Hematopoietic multipotent progenitor cell treated with erythropoietin and hydrocortisone succinate and interleukin-3 and kit ligand, for 6 days (in vitro differentiated cells): ENCODE data around the gene FAU.

Experiments used
- DNase-seq: peaks from one replicate; pipeline ENCODE4 v3.0.0-alpha.2; 2015

Gene FAU

DNA sequence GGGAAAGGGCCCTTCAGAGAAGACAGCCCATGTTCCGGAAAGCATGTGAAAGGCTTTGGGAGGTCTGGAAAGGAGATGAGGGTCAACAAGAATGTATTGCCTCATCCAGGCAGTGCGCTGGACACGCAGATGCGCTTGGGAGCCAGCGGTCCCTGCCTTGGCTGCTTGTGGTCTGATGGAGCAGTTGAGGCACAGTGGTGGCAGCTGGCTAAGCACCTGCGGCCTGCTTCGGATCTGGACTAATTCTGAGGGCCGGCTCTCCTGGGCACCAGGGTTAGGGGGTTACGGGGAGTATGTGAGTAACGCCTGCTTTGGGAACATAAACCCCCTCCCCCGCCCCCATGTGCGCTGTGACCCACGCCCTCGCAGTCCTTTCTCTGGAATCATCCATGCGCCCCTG is 14.9 kb downstream of the FAU start:
- no peak for DNase-seq

DNA sequence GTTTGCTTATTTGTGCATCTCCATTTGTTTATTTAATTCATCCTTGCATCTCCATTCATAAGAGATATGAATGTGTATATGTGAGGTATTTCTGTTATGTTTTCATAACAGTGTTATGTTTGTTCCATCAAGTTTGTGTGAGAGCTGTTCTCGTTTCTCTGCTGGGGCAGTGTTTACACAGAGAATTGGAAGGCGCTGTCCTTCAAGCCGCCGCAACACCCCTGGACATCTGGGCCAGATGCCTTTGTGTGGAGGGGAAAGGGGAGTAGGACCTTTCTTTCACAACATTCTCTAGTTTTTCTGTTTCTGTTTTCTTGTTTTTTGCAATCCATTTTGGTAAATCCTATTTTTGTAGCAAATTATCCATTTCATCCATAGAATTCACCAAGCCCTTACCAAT is 17.3 kb downstream of the FAU start:
- DNase-seq = no peak

DNA sequence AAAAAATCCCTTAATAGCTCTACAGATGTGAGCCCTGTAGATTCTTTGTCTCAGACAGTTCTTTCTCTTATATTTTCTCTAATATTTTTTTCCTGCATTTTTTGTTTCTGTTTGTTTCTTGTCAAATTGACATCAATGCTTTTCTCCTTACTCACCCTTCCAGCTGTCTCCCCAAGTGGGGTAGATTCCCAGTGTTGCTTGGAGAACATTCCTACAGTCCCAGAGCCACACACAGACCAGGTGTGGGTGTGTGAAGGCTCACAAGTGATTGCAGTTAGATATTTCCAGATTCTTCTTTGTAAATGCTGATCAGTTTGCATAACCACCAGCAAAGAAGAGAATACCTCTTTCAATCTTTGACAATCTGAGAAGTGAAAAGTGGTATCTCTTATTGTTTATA is 18.5 kb downstream of the FAU start:
- DNase-seq = no peak

DNA sequence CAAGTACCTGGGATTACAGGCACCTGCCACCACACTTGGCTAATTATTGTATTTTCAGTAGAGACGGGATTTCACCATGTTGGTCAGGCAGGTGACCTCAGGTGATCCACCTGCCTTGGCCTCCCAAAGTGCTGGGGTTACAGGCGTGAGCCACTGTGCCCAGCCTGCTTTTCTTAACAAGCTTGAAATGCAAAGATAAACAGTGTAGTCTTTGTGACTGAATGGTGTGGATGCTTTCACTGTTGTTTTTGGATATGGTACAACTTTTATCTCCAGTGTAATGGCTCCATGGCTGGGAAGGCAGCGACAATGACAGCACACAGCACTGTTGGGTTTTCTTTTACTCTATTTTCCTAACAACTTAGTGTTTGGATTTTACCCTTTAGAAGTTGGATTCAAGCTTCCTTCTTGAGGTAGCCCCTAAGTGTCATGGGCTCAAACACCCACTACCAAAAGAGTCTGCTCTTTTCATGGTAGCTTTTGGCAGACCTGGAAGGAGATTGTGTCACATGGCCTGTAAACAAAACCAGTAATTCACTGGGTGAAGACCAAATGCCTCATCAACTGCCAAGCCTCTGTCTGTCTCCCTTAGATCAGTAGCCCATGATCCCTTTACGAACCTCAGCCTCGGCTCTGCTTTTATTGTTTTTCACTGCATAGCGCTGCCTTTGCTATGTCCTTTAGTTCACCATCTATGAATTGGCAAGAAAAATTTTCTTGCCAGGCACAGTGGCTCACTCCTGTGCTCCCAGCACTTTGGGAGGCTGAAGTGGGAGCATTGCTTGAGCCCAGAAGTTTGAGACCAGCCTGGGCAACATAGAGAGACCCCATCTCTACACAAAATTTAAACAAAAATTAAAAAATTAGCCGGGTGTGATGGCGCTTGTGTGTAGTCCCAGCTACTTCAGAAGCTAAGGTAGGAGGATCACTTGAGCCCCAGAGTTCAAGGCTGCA is 19.5 kb downstream of the FAU start:
- DNase-seq = no peak

DNA sequence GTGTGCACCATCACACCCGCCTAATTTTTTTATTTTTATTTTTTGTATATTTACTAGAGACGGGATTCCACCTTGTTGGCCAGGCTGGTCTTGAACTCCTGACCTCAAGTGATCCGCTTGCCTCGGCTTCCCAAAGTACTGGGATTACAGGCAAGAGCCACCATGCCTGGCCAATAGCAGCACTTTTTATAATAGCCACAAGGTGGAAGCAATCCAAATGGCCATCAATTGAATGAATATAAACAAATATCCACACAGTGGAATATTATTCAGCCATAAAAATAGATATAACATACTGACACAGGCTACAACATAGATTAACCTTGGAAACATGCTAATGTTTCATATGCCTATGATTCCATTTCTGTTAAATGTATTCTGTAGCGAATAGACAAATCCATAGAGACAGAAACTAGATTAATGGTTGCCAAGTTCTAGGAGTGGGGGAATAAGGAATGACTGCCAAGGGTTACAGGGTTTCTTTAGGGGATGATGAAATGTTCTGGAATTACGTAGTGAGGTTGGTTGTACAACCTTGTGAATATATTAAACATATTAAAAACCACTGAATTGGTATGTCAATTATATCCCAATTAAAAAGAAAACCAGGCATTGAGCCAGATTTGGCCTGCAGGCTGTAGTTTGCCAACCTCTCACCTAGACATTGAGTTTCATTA is 21.1 kb downstream of the FAU start:
- DNase-seq = peak; percentile 20

DNA sequence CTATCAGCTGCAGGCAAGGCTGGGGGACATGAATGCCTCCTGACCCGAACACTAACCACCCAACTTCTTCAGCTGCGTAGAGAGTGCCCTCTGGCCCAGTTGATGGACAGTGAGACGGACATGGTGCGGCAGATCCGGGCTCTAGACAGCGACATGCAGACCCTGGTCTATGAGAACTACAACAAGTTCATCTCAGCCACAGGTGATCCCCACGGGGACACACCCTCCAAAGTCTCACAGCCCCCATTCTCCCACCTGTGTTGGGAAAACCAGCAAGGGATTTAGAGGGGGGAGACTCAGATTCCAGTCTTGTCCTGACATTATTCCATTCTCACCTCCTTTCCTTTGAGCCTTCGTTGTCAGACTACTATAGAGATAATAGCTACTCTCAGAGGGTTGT is 25.0 kb downstream of the FAU start:
- no peak for DNase-seq

DNA sequence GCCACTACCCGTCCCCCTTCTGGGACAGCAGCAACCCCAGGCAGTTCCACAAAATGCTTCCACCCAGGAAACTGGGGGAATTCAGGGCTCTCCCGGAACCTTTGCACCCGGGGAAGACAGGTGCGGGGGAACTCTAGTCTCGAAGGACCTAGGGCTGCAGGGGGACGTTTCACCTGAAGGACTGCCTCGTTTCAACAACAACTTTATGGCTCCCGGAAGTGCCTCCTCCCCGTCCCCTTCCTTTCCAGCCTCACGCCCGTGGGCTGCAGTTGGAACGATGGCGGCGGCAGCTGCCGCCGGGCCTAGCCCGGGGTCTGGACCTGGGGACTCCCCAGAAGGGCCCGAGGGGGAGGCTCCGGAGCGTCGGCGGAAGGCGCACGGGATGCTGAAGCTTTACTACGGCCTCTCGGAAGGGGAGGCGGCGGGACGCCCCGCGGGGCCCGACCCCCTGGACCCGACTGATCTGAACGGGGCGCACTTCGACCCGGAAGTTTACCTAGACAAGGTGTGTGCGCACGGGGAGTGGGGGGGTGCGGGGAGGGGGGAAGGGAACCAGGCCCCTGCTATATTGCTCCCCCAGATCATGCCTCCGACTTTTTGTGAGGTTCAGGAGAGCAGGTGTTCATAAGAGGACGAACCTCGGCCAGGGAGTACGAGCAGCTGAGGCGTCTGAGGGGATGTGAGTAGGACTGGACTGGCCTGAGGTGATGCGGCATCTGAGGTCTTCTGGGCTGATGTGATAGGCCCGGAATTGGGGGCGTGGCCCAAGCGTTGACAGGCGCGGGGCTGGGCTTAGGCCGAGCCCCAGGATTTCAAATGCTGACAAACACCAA is 25.7 kb downstream of the FAU start, which contains the start of gene VPS51:
Gene VPS51, plus strand, starts transcription at position 241 of the 833 bp plus-strand sequence. Its CDS starts 37 bp downstream, at position 278.
- DNase-seq = peak; percentile 98

DNA sequence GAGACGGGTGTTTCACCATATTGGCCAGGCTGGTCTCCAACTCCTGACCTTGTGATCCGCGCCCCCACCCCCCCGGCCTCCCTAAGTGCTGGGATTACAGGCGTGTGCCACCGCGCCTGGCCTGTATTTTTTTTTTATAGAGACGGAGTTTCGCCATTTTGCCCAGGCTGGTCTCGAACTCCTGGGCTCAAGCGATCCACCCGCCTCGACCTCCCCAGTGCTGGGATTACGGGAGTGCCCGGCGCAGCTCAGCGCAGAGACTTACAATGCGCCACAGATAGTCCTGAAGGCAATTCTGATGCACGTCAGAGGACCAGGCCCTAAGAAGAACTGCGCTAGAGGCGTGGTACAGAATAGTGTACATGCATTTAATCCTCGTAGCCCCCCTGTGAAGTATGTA is 26.5 kb downstream of the FAU start:
- DNase-seq = no peak

DNA sequence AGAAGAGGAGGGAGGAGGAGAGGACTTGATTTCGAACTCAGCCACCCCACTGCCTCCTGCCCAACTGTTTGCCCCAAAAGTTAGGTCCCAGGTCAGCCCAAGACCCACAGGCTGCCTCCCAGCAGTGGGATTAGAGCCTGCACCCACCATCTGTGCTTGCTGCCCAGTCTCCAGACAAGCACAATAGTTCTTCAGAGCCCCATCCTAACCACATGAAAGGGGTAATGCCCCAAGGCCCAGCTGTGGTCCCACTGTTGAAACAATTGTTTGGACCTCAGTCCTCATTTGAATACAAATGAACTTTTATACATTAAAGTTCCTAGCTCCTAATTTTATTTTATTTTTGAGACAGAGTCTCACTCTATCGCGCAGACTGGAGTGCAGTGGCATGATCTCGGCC is 31.3 kb downstream of the FAU start:
- no peak for DNase-seq

DNA sequence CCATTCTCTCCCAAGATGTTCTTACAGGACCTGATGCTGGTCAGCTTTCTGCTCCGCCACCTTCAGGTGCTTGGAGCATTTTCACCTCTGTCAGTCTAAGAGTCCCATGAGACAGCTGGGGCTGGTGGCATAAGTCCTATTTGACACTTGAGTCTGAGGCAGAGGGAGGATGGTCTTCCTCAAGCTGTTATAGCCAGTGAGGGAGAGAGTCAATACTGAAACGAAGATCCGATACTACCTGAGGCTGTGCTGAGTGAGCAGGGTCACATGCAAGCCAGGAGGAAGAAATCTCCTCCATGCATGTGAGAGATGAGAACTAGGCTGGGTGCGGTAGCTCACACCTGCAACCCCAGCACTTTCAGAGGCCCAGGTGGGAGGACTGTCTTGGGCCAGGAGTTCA is 32.3 kb downstream of the FAU start:
- DNase-seq = no peak

DNA sequence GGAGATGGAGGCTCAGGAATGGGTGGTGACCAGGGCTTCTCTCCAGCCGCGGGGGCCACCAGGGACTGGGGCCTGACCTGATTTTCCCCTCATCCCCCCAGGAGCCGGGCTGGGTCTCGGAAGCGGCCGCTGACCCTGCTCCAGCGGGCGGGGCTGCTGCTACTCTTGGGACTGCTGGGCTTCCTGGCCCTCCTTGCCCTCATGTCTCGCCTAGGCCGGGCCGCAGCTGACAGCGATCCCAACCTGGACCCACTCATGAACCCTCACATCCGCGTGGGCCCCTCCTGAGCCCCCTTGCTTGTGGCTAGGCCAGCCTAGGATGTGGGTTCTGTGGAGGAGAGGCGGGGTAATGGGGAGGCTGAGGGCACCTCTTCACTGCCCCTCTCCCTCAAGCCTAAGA is 34.1 kb downstream of the FAU start:
- DNase-seq = no peak

DNA sequence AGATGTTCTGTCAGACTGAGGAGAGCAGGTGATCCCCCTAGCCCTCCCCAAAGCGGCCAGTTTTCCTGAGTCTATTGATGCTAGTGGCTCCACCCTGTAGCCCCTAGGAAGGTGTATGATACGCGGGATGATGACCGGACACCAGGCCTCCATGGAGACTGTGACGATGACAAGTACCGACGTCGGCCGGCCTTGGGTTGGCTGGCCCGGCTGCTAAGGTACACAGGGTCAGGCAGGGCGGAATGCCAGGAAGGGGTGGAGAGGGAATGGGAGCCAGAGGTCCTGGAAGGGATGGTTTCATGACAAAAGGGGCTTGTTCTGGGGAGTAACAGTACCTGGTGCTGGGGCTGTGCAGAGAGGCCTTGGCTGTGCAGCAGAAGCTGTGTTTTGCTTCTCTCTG is 34.7 kb downstream of the FAU start:
- no peak for DNase-seq

DNA sequence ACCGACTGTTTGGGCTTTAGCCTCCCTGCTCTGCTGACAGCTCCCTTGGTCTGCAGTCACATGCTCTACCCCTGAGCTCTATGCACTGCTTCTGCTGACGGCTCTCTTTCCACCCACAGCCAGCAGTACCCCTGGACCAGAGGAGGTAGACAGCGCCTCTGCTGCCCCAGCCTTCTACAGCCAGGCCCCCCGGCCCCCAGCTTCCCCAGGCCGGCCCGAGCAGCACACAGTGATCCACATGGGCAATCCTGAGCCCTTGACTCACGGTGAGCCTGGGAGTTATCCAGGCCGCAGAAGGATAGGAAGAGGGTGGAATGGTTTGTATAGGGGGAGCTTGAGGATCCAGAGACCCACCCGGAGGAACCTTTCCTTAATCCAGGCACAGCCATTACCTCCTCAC is 35.1 kb downstream of the FAU start:
- DNase-seq = no peak

DNA sequence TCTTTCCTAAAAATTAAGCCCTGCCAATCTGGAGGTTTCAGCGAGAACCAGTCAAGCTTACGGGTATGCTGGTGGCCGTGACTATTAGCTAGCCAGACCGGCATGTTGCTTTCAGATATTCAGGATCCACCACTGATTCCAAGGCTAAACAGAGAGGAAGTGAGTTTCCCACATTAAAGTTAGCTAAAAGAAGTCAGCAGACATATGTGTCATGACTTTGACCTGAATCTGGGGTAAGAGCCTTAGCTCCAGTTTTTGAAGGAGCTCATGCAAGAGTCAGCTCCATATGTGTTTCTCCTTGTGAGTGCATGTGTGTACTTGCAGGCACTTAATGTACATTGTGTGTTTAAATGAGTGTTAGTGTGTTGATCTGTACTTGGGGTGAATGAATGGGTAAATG is 36.5 kb downstream of the FAU start:
- no peak for DNase-seq

DNA sequence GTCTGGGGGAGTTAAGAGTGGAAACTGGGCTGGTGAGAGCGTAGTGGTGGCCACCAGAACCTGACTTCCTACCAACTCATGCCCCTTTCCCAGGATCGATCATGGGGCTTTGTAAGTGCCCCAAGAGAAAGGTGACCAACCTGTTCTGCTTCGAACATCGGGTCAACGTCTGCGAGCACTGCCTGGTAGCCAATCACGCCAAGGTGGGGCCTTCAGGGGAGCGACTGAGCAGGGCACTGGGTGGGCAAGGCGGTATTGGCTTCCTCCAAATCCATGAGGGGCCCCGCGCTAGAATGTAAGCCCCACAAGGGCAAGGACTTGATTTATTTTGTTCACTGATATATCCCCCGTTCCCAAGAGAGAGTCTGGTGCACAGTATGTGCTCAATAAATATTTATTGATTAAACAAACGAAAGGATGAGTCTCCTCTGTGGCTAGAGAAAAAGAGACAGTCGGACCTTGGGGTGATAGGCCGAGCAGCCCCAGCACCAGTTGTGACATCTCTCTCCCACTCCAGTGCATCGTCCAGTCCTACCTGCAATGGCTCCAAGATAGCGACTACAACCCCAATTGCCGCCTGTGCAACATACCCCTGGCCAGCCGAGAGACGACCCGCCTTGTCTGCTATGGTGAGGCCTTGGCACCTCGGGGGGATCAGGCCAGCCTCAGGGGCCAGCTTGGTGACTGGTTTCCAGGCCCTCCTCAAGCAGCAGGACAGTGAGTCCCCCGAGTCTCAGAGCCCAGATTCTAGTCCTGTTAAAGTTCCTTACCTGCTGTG is 37.1 kb downstream of the FAU start:
- no peak for DNase-seq

DNA sequence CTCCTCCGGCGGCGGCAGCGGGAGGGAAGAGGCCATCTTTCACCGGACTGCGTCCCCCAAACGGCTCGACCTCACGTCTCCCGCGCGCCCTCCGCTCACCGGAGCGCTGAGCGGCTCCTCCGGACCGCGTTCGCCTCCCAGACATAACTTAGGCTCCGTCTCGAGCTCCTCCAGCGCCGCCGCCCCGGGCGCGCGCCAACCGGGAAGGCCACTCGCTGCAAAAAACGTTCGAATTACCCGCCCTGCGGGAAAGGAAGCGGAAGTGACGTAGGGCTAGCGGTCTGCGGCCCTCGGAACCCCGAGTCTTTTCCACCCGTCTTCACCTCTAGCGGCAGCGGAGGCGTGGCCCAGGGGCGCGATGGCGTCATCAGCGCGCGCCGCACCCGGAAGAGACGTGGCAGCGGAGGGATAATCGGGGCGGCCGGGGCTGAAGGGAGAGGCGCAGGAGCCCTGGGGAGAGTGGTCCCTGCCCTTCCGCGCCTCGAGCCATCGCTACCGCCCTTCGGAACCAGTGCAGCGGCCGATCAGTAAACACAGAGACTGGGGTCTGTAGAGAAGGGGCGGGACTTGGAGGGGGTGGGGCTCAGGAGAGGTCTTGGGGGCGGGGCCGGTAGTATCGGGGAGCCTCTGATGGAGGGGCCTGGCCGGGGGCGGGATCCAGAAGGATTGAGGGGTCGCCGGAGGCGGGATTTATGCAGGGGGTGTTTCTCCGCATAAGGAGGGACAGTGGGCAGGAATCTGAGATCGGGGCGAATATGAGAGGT is 37.9 kb downstream of the FAU start, which contains the start of the genes CDCA5 and ZFPL1:
Gene CDCA5, minus strand, starts transcription at position 207 of the 764 bp plus-strand sequence. Its CDS starts 62 bp downstream, at position 145.
Gene ZFPL1, plus strand, starts transcription at position 389 of the 764 bp plus-strand sequence. CDS start 477 bp downstream, outside the sequence.
- DNase-seq = peak; percentile 98

DNA sequence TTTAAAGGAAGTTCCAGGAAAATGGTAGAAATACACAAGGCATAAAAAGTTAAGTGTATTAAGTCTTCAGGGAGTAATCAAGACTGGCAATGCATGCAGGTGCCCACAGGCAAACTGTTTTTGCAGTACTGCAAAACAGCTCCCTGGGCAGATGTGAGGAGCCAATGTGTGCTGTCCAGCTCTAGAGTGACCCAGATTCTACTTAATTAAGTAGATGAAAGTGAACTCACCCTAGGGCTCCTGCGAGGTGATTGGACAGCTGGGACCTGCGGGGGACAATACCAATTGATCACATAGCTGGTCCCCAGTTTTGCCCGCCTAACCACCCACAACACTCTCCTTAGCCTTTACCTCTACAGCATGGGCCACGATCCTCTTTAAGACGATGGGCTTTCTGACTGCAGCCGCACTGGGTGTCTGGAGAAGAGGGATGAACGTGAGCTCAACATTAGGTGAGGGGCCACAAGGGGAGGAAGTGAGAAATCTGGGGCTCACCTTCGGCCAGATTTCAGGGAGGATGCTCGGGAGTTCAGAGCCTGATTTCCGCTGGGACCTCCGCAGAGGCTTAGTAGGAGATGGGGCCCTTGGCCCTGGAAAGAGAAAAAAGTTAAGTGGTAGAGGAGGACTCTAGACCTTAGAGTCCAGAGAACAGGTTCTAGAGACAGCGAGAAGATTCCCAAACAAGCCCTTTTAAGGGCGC is 38.6 kb downstream of the FAU start:
- DNase-seq = peak; percentile 24

DNA sequence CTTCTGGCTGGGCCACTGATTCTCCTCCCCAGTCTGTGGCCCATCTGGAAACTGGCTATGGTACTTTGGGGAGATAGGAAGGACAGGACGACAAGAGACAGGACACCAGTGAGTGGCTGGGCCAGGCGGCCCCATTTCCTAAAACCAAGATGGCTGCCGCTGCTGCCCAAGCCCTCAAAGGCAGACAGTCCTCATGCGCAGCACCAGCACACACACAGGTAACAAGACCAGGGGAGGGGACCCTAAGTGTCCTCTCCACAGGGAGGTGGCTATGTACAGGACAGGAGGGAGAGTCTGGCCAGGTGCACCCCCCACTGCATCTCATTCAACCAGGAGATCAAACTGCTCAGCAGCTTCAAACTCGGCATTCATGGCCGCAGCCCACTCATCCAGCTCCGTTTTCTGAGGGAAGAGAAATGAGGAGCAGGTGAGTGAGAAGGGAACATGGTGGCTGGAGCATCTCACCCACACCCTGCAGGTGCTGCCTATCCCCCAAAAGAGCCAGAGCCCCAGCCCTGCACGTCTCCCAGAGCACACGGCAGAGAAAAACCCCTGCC is 43.1 kb downstream of the FAU start:
- no peak for DNase-seq

DNA sequence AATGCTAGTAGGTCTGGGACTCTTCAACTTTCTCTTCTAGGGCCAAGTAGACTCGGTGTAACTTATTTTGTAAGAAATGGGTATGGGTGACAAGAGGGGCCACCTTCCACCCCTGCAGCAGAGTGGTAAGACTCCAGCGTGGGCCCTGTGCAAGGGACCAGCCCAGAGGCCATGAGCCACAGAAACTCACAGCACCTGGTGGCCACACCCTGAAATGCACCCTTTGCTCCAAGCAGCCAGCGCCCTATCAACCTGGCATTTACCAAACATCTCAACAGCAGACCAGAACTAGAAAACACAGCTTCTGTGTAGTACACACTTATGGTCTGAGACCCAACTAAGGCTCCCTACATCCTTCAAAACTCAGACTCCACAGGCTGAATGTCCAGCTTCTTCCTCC is 43.8 kb downstream of the FAU start:
- DNase-seq = peak; percentile 82

DNA sequence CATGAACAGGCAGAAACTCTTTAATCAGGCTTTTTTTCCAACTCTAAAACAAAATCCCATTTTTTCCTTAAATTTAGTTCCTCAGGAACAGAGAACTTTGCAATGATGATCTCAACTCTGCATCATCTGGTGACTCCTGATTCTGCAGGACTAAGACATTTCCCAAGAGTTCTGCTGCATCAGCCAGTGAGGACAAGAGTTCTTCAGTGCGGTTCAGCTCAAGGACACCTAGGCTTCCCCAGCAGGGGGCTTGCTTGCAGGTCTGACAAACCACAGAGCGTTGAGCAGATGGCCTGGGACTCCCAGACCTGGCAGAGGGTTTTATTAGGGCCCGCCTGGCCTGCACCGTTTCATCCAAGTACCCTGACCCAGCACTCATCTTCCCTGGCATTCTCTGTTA is 44.5 kb downstream of the FAU start:
- peak; percentile 19 for DNase-seq

DNA sequence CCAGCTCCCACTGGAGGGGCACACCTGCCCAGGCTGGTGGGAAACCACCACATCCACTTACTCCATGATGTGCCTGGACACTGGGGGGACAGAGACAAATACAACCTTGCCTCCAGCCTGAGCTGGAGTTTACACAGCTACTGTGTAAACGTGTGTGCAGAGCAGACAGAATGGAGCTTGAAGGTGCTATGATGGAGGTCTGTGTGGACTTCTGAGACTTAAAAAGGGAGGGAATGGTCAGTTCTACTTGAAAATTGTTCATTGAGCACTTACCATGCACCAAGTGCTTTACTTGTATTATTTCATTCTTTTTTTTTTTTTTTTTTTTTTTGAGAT is 49.3 kb downstream of the FAU start:
- DNase-seq = no peak
